GM18873 (cell line): ENCODE measurements around the gene UPK1A.
"Not testable (repeated sequence)": the region's sequence is repeated elsewhere in the genome, so short reads cannot be mapped to it uniquely, and the experiment has no call there.

Experiments
- ATAC-seq: cut with Tn5 transposase; IDR thresholded peaks from one replicate; pipeline ENCODE4 v1.9.1; 2021; ENCODE audit warnings: mild to moderate bottlenecking, moderate library complexity, moderate number of reproducible peaks; ENCODE audit not compliant: unreplicated experiment, low FRiP score

Gene UPK1A

GRCh38 chr19:35644206-35644986, 21.9 kb upstream of the UPK1A start:
- peak; percentile 53 for ATAC-seq

DNA sequence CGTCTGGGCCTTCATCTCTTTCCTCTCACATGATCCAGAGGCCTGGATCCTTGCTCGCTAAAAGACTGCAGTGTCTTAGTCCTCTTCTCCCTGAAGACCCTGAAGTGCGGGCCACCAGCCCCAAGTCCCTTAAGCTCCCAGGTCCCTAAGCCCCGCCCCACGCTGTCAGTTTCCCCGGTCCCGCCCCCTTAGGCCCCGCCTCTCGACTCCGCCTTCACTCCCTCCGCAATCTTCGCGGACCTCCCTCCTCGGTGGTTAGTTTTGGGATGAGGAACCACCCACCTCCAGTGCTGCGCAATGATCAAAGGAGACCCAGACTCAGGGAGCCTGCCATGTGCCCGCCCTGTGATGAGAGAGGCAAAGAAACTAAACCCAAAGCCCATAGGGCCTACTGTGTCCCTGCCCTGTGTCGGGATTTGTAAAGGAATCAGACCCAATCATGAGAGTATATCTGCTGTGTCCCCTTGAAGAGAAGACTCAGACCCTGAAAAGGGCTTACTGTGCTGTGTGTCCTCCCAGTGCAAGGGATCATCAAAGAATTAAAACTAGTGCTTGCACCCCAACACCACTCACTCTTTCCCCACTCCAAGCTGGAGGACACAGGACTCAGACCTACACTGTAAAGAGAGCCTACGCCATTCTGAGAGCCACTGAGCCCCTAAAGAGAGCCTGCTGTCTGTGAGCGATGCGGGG, 21.2 kb upstream of the UPK1A start:
- no peak for ATAC-seq

GRCh38 chr19:35645680-35646511, 20.4 kb upstream of the UPK1A start:
- ATAC-seq: no peak

DNA sequence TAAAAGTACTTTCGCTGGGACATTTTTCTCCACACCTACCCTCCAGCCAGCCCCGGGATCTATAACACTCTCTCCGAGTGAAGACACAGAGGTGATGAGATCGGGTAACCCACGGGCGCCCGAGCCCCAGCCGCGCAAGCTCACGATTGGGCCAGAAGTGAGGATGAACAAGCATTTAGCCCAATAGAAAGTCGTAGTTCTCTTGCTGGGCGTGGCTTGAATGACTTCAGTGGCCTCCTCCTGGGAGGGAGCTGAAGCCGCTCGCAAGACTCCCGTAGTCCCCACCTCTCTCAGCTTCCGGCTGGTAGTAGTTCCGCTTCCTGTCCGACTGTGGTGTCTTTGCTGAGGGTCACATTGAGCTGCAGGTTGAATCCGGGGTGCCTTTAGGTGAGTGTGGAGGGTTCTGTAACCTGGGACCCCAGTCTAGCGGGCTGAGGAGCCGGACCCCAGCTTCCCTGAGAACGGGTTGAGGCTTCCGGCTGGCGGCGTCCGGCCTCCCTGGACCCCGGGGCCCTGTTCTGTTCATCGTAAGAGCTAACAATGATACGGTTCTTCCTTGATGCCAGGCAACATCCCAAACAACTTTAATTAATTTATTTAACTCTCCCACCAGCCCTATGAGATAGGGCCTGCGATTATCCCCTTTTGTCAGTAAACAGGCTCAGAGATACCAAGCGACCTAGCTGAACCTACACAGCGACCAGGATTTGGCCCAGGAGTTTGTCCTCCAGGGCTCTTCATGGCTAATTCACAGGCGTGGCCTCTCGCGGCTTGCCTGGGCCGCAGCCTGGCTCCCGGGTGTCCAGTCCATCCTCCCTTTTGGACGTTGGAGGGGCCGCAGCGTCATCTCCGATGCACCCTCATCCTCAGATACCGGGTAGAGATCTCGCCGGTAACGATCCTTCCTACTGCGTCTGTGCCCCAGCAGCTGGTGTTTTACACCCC, 18.0 kb upstream of the UPK1A start, which contains the start of gene COX6B1:
Gene COX6B1 (plus strand): TSS at position 307 of the 945 bp plus-strand sequence. CDS start 2,921 bp downstream, outside the sequence.
- peak; percentile 50 for ATAC-seq

DNA sequence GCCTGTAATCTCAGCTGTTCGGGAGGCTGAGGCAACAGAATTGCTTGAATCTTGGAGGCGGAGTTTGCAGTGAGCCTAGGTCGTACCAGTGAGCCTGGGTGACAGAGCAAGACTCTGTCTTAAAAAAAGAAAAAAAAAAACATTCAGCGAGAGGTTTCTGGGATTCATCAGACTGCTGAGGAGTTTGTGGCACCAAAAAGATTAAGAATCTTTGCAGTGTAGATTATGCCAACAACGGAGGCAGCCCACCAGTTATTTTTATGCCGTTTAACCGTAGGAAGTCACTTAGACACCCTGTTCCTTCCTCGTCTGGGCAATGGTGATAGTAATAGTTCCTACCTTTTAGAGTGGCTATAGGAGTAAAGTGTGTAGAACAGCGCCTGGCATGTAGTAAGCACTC, 15.7 kb upstream of the UPK1A start:
- ATAC-seq: no peak

DNA sequence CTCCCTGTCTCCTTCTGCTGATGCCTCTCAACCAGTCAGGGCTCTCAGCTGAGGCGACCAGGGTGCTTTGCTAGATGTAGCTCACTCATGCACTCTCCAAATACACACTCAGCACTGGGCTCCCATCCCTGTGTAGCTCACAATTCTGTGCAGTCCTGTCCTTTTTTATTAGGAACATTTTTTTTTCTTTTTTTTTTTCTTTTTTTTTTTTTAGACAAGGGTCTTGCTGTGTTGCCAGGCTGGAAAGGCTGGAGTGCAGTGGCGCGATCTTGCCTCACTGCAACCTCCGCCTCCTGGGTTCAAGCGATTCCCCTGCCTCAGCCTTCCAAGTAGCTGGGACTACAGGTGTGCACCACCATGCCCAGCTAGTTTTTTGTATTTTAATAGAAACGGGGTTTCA, 11.5 kb upstream of the UPK1A start:
- ATAC-seq: not testable (repeated sequence)

DNA sequence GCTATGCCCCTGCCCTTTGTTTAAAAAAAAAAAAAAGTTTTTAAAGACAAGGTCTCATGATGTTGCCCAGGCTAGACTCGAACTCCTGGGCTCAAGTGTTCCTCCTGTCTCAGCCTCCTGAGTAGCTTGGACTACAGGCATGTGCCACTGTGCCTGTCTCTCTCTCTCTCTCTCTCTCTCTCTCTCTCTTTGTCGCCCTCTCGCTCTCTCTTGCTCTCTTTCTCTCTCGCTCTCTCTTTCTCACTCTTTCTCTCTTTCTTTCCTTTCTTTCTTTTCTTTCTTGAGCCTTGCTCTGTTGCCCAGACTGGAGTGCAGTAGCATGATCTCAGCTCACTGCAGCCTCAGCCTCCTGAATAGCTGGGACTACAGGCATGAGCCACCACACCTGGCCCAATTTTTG, 10.7 kb upstream of the UPK1A start:
- no peak for ATAC-seq

GRCh38 chr19:35656700-35657099, 9.6 kb upstream of the UPK1A start:
- no peak for ATAC-seq

- no peak for ATAC-seq
Measured at GRCh38 chr19:35657904-35658700, 8.2 kb upstream of the UPK1A start.

- no peak for ATAC-seq
Measured at GRCh38 chr19:35661995-35662340, 4.3 kb upstream of the UPK1A start.

GRCh38 chr19:35663981-35664380, 2.3 kb upstream of the UPK1A start:
- no peak for ATAC-seq

DNA sequence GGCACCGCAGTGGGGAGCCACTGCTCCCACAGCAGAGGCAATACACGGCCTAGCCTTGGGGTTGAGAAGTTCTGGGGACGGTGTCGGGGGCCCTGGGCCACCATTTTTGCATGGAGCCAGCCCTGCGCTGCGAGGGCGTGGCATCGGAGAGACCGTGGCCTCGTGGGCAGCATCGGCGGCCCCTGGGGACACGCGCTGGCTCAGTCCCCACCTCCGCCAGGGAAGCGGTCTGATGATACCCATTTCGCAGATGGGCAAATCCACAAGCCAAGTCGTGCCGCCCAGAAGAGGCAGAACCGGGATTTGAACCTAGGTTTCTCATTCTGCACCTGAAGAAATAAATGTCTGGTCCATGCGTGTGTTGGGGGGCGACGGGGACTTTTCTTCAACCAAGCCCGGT, 1.2 kb upstream of the UPK1A start:
- no peak for ATAC-seq

DNA sequence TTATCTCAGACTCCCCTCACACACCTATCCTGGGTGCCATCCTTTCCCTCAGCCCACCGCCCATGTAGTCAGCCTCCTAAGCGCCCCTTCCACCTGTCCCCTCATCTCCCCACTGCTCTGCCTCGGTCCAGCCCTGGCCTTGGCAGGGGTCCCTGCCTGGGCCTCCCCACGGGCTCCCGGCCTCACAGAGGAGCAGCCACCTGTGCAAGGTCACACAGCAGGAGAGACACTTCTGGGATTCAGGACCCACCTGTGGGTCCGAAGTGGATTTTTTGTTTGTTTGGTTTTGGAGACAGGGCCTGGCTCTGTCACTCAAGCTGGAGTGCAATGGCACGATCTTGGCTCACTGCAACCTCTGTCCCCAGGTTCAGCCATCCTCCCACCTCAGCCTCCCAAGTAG, 713 bp upstream of the UPK1A start:
- no peak for ATAC-seq

- ATAC-seq: no peak
Measured at GRCh38 chr19:35669566-35669965, 3.2 kb downstream of the UPK1A start.

- no peak for ATAC-seq
Measured at GRCh38 chr19:35669974-35670373, 3.7 kb downstream of the UPK1A start.

DNA sequence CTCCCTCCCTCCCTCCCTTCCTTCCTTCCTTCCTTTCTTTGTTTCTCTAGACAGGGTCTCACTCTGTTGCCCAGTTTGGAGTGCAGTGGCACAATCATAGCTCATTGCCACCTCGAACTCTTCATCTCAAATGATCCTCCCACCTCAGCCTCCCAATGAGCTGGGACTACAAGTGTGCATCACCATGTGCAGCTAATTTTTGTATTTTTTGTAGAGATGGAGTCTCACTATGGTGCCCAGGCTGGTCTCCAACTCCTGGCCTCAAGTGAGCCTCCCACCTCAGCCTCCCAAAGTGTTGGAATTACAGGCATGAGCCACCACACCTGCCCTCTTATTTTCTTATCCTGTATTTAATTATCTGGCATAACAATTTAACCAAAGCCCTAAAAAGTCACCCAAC, 4.4 kb downstream of the UPK1A start:
- ATAC-seq: no peak

DNA sequence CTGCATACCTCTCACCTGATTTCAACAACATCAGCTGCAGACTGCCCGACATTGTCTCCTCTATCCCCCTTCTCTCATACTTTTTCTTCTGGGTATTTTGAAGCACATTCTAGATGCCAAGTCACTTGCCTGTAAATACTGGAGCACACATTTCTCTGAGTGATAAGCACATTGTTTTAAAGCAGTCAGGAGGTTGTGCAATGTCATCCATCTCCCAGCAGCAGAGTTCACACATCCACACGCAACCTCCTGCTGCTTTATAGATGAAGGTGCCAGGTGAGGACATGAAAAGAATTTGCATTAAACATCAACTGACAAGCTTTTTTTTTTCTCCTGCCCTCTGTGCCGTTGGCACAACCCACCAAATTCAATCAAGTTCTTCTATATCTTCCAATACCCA, 5.5 kb downstream of the UPK1A start:
- ATAC-seq: no peak

GRCh38 chr19:35673121-35673804, 6.9 kb downstream of the UPK1A start:
- no peak for ATAC-seq
